Stimulated activated CD8-positive, alpha-beta memory T cell treated with anti-CD3 and anti-CD28 coated beads, Interleukin-4, amount 100 ng/mL, for 24 hours (primary cell): ENCODE measurements around the gene IGF2R.
A peak's percentile ranks its signal among the peaks of the same experiment; 100 is the strongest.

ENCODE experiments used
- DNase-seq: peaks from one replicate; pipeline ENCODE4 v3.0.0-alpha.2; 2020; ENCODE audit warnings: low read depth

Gene IGF2R

DNA sequence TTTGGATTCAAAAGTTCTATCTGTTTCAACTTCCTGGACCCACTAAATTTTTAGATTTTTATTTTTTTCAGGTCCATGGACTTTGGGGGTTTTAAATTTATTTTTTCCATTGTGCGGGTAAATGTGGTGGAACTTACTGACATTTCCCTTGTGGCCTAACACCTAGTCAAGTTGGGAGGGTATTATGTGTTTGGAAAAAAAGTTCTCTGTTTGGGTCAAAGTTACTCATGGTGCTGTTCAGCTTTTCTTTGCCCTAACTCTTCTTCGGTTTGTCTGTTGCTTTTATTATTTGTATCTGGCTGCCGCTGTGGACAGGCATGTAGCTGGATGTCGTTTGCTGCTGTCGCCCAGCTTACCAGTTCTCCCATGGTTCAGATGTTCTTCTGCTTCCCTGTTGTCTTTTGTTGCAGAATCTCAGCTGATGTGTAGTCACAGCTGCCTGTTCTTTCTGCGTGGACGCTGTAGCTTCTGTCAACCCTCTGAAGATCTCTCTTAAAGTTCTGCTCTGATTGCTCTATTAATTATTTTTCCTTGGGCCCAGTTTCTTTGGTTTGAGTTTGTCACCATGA is 7.9 kb downstream of the IGF2R start:
- DNase-seq: no peak

DNA sequence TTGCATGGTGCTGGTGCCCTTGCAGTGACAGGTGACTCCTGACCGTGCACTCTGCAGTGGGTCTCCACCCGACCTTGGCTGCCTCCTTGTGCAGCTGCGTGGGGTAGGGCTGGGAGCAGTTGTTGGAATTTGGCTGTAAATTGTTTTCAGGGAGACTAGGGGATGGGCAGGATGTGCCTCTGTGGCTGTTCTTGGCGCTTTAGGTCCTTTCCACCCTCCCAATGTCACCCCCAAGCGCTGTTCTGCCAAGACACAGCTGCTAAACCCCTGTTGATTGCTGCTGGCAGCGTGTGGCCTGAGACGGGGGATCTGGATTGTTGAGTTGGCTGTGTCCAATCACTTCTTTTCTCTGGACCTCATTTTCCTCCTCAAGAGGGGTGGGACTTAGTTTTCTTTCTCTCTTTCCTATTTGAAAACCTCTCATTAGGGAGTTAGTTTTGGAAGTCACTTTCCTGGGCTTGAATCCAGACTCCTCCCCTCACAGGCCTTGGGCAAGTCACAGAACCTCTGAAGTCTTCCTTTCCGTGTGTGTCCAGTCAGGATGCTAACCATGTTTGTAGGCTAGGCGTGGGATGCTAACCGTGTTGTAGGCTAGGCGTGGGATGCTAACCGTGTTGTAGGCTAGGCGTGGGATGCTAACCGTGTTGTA is 8.5 kb downstream of the IGF2R start:
- DNase-seq: no peak

DNA sequence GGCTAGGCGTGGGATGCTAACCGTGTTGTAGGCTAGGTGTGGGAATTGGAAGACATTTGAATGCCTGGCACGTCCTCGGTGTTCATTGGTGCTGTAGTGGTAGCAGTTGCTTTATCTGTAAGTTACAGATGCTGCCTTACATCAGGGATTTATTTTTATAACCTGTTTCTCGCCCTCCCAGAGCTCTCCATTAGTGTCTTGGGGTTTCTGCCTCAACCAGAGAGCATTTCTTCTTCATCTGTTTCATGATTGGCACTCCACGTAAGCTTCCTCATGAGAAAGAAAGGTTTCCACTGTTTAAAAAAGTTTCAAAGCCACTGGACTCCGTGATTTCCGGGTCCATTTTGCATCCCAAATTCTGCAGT is 9.0 kb downstream of the IGF2R start:
- no peak for DNase-seq

DNA sequence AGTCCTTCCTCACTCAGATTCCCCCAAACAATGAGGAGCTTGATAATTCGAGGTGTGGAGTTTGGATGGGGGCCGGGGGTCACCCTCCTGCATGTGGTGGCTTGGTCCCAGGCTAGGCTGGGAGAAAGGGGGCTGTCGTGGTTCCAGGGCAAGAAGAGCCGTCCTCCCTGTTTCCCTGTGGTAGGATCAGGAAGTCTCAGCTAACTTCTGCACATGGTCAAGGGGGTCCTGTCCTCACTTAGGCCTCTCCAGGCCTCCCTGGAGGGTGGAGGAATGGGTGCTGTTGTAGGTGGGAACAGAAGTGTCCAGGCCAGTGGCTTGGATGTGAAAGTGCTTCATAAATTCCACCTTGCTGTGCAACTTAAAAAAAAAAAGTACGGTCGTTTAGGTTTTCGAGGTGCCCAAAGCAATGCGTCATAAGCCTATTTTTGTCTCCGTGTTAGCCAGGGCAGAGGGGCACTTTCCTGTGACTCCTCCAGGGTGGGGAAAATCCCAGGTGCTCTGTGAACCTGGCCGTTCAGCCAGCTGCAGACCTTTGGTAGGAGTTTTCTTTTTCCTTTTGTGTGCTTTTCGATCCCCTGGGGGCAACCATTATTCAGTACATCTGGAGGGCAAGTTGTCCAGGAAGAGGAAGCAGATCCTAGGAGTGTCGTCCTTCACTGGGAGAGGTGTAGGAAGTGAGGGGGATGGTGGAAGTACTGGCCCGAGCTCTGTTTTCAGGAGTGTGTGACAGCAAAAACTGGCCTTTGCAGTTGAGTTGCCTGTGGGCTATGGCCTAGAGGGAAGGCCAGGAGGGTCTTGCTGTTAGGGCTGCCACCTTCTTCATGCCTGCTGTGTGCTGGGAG is 9.6 kb downstream of the IGF2R start:
- peak; percentile 30 for DNase-seq

DNA sequence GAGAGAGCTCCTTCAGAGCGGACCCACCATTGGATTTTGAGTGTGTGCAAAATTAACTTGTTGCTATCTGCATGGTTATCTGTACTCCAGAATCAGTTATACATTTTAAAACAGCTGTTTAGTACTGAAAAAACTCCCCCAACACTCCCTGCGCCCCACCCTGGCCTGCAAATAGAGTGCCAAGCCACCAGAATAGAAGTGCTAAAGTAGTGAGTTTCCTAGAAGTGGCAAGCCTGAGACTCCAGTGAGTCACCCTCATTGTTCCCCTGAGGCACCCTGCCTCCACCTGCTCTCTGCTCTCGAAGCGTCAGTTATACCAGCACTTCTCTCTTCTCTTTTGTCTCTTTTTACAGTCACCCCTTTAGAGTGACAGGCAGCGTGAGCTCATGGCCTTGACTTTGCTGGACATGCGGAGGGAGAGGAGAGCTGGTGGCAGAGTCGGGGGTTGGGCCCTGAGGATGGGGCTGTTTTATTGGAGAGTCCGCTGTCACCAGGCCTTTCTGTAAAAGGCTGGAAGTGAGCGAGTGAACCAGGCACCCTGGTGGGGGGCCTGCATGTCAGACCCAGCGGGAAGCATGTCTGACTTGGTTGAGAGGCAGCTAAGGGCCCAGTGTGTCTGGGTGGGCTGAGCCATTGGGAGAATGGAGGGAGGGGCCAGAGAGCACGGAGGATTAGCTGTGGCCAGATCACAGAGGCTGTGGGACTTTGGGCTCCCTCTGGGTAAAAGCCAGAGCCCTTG is 10.4 kb downstream of the IGF2R start:
- peak; percentile 71 for DNase-seq

DNA sequence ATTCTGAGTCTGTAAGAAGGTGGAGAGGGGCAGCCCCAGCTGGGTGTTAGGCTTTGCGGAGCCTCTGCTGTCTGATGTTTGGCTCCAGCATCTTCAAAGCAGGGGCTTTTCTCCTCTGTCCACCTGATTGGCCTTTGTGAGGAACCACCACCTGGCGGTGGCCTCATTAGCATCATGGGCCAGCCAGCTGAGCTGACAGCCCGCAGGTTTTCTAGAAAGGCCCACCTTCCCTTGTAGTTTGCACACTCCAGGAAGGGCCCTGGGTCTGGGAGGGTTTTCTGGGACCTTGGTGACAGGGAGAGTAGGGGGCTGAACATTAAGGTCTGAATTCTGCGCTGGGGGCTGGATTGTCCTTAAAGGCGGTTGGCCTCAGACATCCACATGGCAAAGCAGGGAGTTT is 11.6 kb downstream of the IGF2R start:
- DNase-seq: no peak

DNA sequence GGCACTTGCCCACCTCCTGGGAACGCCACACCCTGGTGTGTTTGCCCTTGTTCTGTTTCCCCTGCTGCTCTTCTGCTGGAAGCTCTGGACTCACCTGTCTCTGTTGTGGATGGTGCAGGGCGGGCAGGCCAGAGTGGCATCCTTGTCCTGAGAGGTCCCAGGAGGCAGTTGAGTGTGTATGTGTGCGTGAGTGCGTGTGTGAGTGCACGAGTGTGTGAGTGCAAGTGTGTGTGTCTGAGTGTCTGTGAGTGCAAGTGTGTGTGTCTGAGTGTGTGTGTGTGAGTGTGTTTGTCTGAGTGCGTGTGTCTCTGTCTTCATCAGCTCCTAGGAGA is 12.2 kb downstream of the IGF2R start:
- DNase-seq: no peak

DNA sequence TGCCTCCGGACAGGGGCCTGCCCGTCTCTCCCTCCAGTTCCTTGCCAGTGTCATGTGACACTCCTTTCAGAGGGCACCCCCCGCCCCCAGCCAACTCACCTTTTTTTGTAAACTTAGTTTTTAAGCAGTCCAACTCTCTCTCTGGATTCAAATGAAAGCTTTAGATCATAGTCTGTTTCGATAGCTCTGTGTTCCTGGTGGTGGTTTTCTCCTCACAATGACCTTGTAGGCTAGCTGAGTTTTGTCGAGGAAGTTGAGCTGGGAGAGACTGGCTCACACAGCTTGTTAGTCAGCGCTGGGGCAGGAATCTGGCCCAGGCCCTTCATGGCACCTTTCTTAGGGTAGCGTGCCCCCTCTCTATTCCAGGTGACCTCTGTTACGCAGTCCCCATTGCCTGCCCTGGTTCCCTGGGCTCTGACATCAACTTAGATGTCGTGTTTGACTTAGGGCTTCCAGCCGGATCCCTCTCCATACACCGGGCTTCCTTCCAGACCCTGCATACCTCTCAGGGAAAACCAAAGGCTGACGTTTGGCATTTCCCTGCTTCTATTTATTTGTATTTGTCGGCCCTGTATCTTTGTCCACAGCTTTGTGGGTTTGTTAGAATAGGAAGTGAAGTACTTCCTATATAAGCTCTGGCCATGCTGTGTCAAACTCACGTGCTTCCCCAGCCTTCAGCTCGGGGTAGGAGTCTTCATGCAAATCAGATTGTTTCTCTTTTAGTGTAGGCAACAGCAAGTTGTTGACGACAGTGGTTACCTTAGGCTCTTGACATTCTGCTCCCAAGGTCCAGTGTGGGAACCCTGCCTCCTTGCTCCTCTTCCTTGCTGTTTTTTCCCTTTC is 12.7 kb downstream of the IGF2R start:
- DNase-seq: no peak

DNA sequence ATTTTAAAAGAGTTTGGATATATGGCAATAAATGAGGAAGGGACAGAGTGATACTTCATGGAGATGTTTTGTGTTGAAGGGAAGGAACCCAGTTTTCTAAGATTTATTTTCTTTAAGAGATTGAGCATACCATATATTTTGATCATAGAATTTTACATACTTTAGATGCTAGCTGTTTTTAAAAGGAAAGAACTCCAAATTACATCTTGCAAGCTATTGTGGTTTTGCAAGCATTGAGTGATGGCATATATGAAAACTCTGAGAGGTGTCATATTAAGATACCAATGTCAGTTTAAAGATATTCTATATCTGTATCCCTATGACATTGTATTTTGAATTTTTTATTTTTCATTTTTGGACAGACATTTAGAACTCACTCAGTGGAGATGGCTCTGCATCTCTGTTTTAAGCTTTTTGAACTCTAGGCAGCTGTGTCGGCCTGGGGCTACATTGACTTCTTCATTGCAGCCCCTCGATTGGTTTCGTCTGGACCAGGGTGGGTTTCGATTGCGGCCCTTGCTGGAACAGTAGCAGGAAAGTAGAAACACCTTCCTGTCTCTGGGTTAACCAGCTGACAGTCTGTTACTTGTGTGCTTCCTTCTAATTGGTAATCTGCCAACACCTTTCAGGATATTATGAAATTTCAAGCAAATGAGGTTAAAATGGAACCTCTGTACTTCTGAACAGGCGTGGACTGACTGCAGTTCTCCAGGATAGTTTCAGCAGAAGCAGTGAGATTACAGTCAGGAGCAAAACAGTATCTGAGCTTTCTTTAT is 14.0 kb downstream of the IGF2R start:
- DNase-seq: no peak

DNA sequence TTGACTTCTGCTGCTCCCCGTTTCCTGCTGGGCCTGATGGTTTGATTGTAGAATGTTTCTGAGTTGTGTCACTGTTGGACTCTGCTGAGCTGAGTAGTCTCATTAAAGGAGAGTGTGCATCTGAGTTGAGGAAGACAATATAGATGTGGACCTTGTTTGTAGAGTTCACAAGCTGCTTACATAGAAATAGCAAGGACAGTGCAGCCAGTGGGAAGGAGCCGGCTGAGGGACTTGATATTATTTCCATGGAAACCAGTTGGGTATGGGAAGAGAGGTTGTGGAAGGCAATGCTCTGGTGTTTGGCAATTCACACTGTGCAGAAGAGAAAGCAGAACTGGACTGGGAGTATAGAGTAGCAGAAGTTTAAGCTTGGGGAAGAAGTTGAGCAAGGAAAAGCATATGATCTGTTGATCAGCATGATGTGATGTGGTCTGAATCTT is 14.8 kb downstream of the IGF2R start:
- DNase-seq: no peak

DNA sequence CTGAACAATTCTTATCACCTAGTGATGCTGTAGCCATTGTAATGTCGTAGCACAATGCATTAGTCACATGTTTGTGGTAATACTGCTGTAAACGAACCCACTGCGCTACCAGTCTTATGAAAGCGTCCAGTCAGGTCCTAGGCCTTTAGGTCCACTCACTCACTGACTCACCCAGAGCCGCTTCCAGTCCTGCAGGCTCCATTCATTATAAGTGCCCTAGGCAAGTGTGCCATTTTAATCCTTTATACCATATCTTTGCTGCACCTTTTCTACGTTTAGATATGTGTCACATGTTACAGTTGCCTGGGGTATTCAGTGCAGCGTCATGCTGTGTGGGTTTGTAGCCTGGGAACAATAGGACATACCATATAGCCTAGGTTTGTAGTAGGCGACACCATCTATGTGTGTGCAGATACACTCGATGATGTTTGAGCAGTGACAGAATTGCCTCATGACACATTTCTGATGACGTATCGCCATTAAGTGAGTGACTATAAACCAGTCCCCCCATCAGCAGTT is 15.4 kb downstream of the IGF2R start:
- no peak for DNase-seq

DNA sequence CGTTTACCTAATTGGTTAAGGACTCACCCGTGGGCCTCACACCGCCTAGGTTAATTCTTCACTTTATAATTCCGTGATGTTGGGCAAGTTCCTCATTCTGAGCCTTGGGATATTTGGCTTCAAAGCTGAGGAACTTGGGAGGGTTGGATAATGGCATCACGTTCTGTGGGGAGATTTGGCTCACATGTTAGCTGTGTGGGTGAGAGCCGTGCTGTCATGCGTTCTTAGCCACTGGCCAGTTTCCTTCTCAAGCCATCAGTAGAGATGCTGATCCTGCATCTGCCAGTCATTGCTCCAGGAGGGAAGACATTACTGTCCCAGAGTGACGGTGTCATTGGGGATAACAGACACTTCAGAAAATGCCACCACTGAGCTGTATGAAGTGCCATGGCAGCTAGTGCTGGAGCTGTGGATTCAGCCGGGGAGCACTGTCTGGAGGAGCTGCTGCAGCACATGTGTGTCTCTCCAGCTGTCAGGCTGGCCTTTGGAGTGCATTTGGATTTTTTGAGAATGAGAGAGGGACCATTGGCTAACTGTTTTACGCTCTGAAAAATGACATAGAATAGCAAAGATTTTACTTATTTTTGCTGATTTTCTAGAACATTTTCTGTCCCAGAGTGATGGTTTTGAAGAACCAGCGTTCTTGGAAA is 16.5 kb downstream of the IGF2R start:
- DNase-seq: no peak

DNA sequence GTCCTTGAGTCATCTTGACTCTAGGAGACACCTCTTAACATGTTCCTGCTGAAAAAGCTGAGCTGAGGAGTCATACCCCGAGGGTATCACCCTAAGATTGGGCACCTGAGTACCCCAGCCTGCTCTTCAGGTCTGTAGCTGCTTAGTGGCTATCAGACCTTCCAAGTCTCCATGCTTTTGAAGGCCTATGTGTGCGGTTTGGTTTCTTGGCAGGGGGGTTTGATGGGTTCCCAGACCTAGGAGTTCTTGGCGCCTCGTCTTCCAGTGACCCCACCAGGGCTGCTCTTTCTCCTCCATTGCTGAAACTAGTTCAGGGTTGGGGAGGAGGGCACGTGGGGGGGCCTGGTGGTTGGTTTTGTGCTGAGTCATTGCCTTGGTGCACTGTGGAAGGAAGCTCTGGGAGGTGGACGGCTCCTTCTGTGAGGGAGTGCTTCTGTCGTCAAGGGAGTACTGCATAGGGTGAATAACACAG is 20.1 kb downstream of the IGF2R start:
- no peak for DNase-seq

DNA sequence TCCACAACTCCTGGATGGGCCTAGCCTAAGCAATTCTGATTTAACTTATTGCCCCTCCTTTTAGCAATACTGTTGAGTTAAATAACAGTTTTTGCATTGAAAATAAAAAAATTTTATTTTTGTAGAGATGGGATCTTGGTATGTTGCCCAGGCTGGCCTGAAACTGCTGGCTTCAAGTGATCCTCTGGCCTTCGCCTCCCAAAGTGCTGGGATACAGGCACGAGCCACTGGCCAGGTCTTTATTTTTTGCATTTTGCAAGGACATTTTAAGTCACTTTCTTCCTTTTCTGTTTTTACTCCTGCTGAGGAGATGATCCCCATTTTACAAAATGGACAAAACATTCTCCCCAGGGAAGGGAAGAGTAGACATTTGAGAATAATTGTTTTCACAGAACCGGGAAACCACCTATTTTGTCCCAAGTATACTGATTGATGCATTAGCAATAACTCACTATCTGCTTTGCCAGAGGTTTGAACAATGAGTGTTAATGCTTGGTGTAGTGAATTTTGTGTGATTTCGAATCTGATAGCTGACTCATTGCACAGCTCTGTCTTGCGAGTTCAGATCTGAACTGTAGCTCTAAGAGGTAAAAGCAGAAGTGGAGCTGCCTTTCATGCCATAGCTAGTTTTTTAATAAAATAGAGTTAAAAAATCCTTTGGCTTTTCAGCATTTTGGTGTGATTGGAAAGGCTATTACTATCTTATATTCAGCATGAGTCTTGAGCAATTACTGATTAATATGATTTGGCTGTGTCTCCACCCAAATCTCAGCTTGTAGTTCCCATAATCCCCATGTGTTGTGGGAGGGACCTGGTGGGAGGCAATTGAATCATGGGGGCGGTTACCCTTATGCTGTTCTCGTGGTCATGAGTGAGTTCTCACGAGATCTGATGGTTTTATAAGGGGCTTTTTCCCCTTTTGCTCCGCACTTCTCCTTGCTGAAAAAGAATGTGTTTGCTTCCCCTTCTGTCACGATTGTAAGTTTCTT is 20.9 kb downstream of the IGF2R start:
- no peak for DNase-seq

DNA sequence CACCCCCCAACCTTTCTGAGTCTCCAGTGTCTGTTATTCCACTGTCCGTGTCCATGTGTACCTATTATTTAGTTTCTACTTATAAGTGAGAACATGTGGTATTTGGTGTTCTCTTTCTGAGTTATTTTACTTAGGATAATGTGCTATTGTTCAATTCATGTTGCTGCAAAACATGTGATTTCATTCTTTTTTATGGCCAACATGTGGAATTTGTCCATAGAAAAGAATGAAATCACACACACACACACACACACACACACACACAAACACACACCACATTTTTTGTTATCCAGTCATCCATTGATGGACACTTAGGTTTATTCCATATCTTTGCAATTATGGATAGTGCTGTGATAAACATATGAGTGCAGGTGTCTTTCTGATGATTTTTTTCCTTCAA is 23.5 kb downstream of the IGF2R start:
- DNase-seq: no peak

DNA sequence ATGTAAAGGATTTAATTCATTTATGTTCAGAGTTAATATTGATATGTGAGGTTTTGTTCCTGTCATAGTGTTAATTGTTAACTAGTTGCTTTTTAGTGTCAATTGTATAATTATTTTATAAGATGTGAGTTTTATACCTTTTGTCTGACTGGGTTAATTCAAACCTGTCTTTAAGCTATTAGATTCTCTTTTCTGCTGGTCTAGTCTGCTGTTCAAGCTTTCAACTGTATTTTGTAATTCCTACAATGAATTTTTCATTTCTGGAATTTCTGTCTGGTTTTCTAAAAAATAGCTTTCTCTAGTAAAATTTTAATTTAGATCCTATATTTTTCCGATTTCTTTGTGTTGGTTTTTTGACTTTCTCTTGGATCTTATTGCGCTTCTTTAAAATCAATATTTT is 26.5 kb downstream of the IGF2R start:
- DNase-seq: no peak

DNA sequence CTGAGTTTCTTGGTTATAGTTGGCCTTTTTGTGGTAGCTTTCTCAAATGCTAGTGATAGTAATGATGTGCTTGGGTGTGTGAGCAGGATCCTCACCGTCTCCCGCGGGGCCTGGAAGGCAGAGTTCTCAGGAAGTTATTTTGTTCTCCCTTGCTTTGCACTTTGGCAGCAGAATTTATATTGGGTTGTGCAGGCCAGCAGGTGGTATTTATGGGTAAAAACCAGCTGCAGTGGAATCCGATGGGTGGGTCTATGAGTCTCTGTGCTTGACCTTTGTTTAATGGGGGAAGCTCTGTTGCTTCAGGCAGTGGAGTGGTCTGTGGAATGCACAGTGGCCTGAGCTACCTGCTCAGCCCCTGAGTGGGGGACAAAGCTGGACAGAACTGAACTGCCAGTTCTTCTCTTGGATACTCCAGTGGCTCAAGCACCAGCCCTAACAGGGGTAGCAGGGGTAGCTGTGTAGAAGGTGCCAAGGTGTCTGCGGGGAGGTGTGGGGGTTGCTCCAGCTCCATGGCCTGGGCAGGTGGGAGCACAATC is 27.3 kb downstream of the IGF2R start:
- no peak for DNase-seq

DNA sequence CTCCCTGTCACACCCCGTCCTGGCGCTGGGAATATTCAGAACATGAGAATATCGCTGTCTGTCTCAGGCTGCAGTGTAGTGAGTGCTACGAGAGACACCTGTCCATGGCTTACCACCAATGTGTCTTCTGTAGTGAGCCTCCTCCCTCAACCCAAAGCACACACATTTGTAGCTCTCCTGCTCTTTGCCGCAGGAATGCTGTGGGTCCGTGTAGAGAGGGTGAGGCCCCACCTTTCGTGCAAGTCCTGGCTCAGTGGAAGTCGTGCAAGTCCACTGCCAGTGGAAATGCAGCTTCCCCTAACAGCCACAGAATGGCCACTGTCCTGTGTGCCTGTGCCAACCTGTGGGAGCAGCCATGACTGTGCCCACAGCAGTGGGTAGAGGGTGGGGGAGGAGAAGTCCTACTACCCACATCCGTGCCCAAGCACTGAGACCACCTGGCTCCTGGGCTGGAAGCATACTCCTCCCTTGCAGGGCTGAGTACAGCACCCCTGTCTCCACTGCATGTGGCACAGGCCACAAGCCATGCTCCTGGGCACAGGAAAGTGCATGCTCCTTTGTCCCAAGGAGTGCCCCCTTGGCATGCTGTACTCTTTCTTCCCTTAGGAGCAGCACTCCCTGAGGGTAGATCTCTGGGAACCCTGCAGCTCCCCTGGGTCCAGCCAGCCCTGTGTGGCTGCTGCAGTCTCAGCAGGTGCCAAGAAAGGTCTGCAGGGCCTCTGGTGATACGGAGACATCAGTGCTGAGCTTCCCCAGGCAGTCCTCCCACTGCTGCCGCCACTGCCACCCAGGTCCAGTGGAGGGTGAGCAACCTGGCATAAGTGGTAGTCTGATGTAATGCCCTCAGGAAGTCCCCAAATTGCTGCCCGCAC is 28.0 kb downstream of the IGF2R start:
- DNase-seq: no peak
